A549 (cell line): ENCODE data around the gene FAM32A.

Experiments used
- BHLHE40 ChIP-seq: IDR thresholded peaks from 2 replicates; pipeline ENCODE4 v1.6.1; 2012; ENCODE audit warnings: low read depth, low read length, inconsistent platforms
- CBX8 ChIP-seq: fragments of 200-600 bp; sonication (generic); IDR thresholded peaks from 2 replicates; pipeline ENCODE4 v1.6.1; 2016
- CTCF ChIP-seq: fragments of >200 bp; sonication (Bioruptor Twin); formaldehyde crosslinking; IDR thresholded peaks from 3 replicates; pipeline ENCODE4 v1.5.1; 2016
- EP300 ChIP-seq, 2 experiments: fragments of >200 bp; sonication (Bioruptor Twin); formaldehyde crosslinking; IDR thresholded peaks; 2 replicates in 1 of 2; 3 replicates in 1 of 2; pipeline ENCODE4 v1.6.1; 2016 to 2017
- MAFK ChIP-seq: fragments of 450-650 bp; IDR thresholded peaks from 2 replicates; pipeline ENCODE4 v1.6.1; 2014; ENCODE audit not compliant: partially characterized antibody
- POLR2A ChIP-seq: IDR thresholded peaks from 2 replicates; pipeline ENCODE4 v1.6.1; 2012; ENCODE audit warnings: mild to moderate bottlenecking, low read length
- RAD21 ChIP-seq, 2 experiments: fragments of >200 bp in 1 of 2; sonication (Bioruptor Twin) in 1 of 2; formaldehyde crosslinking in 1 of 2; IDR thresholded peaks in 1 of 2; conservative IDR thresholded peaks in 1 of 2; 2 replicates in 1 of 2; 3 replicates in 1 of 2; pipeline ENCODE4 v1.6.1; 2012 to 2018; ENCODE audit warnings: inconsistent platforms in 1 of 2

DNA sequence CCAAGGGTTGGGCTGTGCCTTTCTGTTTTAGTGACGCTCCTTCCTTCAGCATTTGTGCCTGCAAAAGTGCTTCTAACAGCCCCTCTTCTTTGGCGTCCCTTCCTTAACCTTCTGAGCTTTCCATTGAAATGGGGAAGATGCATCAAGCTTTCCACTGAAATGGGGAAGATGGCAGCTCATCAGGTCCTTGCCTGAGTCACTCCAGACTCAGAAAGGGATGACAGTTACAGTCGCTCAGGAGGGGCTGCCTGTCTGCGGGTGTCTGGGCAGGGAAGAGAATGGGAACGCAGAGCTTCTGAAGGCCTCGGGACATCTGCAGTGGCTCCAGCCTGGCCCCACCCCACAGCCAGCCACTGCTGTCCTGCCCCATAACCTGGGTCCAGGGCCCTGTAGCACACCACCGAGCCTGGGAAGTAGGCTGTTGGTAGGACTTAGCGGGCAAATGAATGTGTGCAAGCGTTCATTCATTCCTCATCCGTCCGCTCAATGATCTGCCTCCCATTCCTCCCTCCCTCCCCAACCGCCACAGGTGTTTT lies 22.3 kb downstream of the FAM32A start:
- TF ChIP-seq BHLHE40 = no peak
- TF ChIP-seq CBX8 = no peak
- no peak for TF ChIP-seq CTCF
- no peak for TF ChIP-seq EP300 (IDR thresholded peaks at IDR 0.05)
- TF ChIP-seq MAFK = no peak
- TF ChIP-seq RAD21 (conservative IDR thresholded peaks at IDR 0.05 in 1 of 2, IDR thresholded peaks at IDR 0.05 in 1 of 2) = no peak
- TF ChIP-seq POLR2A = no peak
